ENCODE measurements around the gene RDH13.
"Not testable (repeated sequence)": the region's sequence is repeated elsewhere in the genome, so short reads cannot be mapped to it uniquely, and the experiment has no call there.

The RDH13 gene

GRCh38 chr19:55041244-55041626 lies 21.7 kb downstream of the RDH13 start:
- no peak for DNase-seq (ENCODE audit: low read depth)
- no peak overlapping the region for H3K4me3 ChIP-seq (ENCODE audit: low read depth, low read length)
- TF ChIP-seq CTCF (IDR thresholded peaks at IDR 0.05; ENCODE audit: low read depth, low read length, missing control alignments) = no peak

- not testable (repeated sequence) for H3K4me3 ChIP-seq (ENCODE audit: low read depth, low read length); DNase-seq (ENCODE audit: low read depth)
These were observed 22.3 kb downstream of the RDH13 start for GRCh38 chr19:55040654-55041053.

GRCh38 chr19:55037603-55038002 lies 25.3 kb downstream of the RDH13 start:
- H3K4me3 ChIP-seq (ENCODE audit: low read depth, low read length); DNase-seq (ENCODE audit: low read depth): not testable (repeated sequence)

- no peak overlapping the region for H3K4me3 ChIP-seq (ENCODE audit: low read depth, low read length)
- no peak for DNase-seq (ENCODE audit: low read depth)
- TF ChIP-seq CTCF (IDR thresholded peaks at IDR 0.05; ENCODE audit: low read depth, low read length, missing control alignments) = no peak
These were observed 26.9 kb downstream of the RDH13 start for GRCh38 chr19:55036058-55036457.

- TF ChIP-seq CTCF (IDR thresholded peaks at IDR 0.05; ENCODE audit: low read depth, low read length, missing control alignments) = no peak
- DNase-seq (ENCODE audit: low read depth) = no peak
- H3K4me3 ChIP-seq (ENCODE audit: low read depth, low read length) = no peak overlapping the region
These were observed 28.2 kb downstream of the RDH13 start for GRCh38 chr19:55034751-55035150.

- H3K4me3 ChIP-seq (ENCODE audit: low read depth, low read length); DNase-seq (ENCODE audit: low read depth): not testable (repeated sequence)
These were observed 29.8 kb downstream of the RDH13 start for GRCh38 chr19:55032976-55033643.

GRCh38 chr19:55032170-55032800 lies 30.7 kb downstream of the RDH13 start:
- H3K4me3 ChIP-seq (ENCODE audit: low read depth, low read length) = no peak overlapping the region
- no peak for DNase-seq (ENCODE audit: low read depth)
- TF ChIP-seq CTCF (IDR thresholded peaks at IDR 0.05; ENCODE audit: low read depth, low read length, missing control alignments) = no peak

GRCh38 chr19:55031178-55031577 lies 31.8 kb downstream of the RDH13 start:
- TF ChIP-seq CTCF (IDR thresholded peaks at IDR 0.05; ENCODE audit: low read depth, low read length, missing control alignments) = no peak
- DNase-seq (ENCODE audit: low read depth) = no peak
- no peak overlapping the region for H3K4me3 ChIP-seq (ENCODE audit: low read depth, low read length)

Data from GM12864 (cell line).